Measurements from ENCODE around the gene ACOX2. TPM values are rescaled to one million over a fixed set of nuclear protein-coding genes. Genes with fewer than 3 reads are reported as not detected.

Gene ACOX2
- total RNA-seq, 1 experiment from 2014 or later = 12.8 TPM

GRCh38 chr3:58556761-58557221 lies 19.8 kb upstream of the ACOX2 start:
- Histone ChIP-seq H3K27me3 (ENCODE audit: insufficient read depth, low read length) (no peaks in the 10 kb centered on the region), H3K9me3 (ENCODE audit: control insufficient read depth in 1 of 2, insufficient read depth in 1 of 2, low read depth in 1 of 2, low read length in 2 of 2) (no peaks in the 10 kb centered on the region), H3K4me3 (replicated peaks in 1 of 2; ENCODE audit: low read depth in 1 of 2, low read length in 2 of 2) (no peak overlapping the region), H4K20me1 (ENCODE audit: insufficient read depth) (no peaks in the 10 kb centered on the region), H3K36me3 (ENCODE audit: control insufficient read depth in 1 of 2, insufficient read depth in 2 of 2, low read length in 2 of 2) (no peaks in the 10 kb centered on the region), H3K9ac (ENCODE audit: low read length) (no peak overlapping the region), H3K4me2 (ENCODE audit: low read length) (no peak overlapping the region), H3K27ac (ENCODE audit: low read depth, low read length) (no peak overlapping the region), H3K79me2 (ENCODE audit: insufficient read depth, low read length) (no peaks in the 10 kb centered on the region), H2AFZ (ENCODE audit: low read depth, low read length, poor library complexity, severe bottlenecking) (no peak overlapping the region), H3K9me2 (ENCODE audit: insufficient read depth) (no peaks in the 10 kb centered on the region), H3K4me1 (ENCODE audit: control insufficient read depth in 1 of 2, insufficient read depth in 2 of 2, low read length in 2 of 2) (peaks cover 0 to 6% of the 10 kb centered on the region in 2 experiments; a peak in 2 of 4 replicates)
- intact Hi-C loops (cut with micrococcal nuclease) = no loop called here
- POLR2A ChIA-PET = no interaction called here
- DNase-seq (ENCODE audit: low read depth, low spot score) (no peak), ATAC-seq (no peak)
- CTCF ChIA-PET = interaction anchor here (0.7 to 1.8 kb wide), 3 partner anchors 12 to 74 kb away, joined by 3 to 5 read pairs (median 5); no protein-coding TSS in a partner anchor
- RAD21 ChIA-PET (ENCODE audit: low non-redundant PET in 1 of 2, low total read pairs in 2 of 2, uncharacterized antibody in 2 of 2, unreplicated experiment in 2 of 2) = no interaction called here
- TF ChIP-seq FOSL1 (IDR thresholded peaks at IDR 0.05; ENCODE audit: low read depth) (no peak), SIN3A (IDR thresholded peaks at IDR 0.05; ENCODE audit: low read depth) (no peak), TCF7L2 (IDR thresholded peaks at IDR 0.05; ENCODE audit: borderline replicate concordance, extremely low read depth, insufficient read depth, insufficient read length) (no peak), ELF1 (IDR thresholded peaks at IDR 0.05; ENCODE audit: borderline replicate concordance, low read depth) (no peak), MAX (IDR thresholded peaks at IDR 0.05) (no peak), POLR2A (IDR thresholded peaks at IDR 0.05; ENCODE audit: borderline replicate concordance, extremely low read depth, insufficient read depth, insufficient read length) (no peak), CBX3 (IDR thresholded peaks at IDR 0.05; ENCODE audit: low read depth) (no peak), EZH2phosphoT487 (IDR thresholded peaks at IDR 0.05; ENCODE audit: borderline replicate concordance) (no peak), ZBTB33 (IDR thresholded peaks at IDR 0.05; ENCODE audit: extremely low read depth, insufficient replicate concordance, low read length) (no peak), EGR1 (IDR thresholded peaks at IDR 0.05; ENCODE audit: low read depth) (no peak), RAD21 (IDR thresholded peaks at IDR 0.05; ENCODE audit: low read depth) (no peak), REST (IDR thresholded peaks at IDR 0.05; ENCODE audit: low read depth) (no peak), CEBPB (IDR thresholded peaks at IDR 0.05; ENCODE audit: low read depth) (no peak), ATF3 (IDR thresholded peaks at IDR 0.05) (no peak), EZH2 (IDR thresholded peaks at IDR 0.05) (no peak), POLR2AphosphoS5 (IDR thresholded peaks at IDR 0.05; ENCODE audit: low read depth, low read length) (no peak), SRF (IDR thresholded peaks at IDR 0.05; ENCODE audit: low read depth) (no peak), ZNF274 (IDR thresholded peaks at IDR 0.05; ENCODE audit: low read depth, low read length) (no peak), SP1 (IDR thresholded peaks at IDR 0.05; ENCODE audit: low read depth) (no peak)
- no TSS peak for BruUV-seq (replicated peaks)
